Colonic mucosa (tissue), 4 donors: Measurements from ENCODE around the gene LHX2. TPM values are rescaled to one million over a fixed set of nuclear protein-coding genes. Genes with fewer than 3 reads are reported as not detected.

ENCODE experiments used
- DNase-seq: peaks from one replicate; pipeline ENCODE4 v3.0.0-alpha.2; 2020
- H3K27ac ChIP-seq: fragments of 200-600 bp; one replicate; pipeline ENCODE4 v1.8.0; 2021
- H3K27me3 ChIP-seq: fragments of 200-600 bp; one replicate; pipeline ENCODE4 v1.8.0; 2021
- H3K36me3 ChIP-seq: fragments of 200-600 bp; one replicate; pipeline ENCODE4 v1.8.0; 2021
- H3K4me1 ChIP-seq: fragments of 200-600 bp; one replicate; pipeline ENCODE4 v1.8.0; 2021; ENCODE audit warnings: mild to moderate bottlenecking
- H3K4me3 ChIP-seq: fragments of 200-600 bp; one replicate; pipeline ENCODE4 v1.8.0; 2021
- H3K9ac ChIP-seq, 2 donors: one replicate each; pipeline ENCODE4 v1.7.0; 2013; ENCODE audit warnings: control low read depth in 2 of 2, low read depth in 2 of 2, low read length in 2 of 2
- H3K9me3 ChIP-seq: fragments of 200-600 bp; one replicate; pipeline ENCODE4 v1.8.0; 2021
- intact Hi-C: fragments of 100-400 bp; cut with DNase I; formaldehyde crosslinking; loops from one replicate; pipeline ENCODE4 v1.14.1; 2022
- total RNA-seq, 2 donors: library from RNA; stranded (reverse); fragmentation: NEBNext Ultra II Directional in 1 of 2; extraction: Animal tissue kit (Norgen Biotek cat#: 25700) in 1 of 2; gene quantifications; one replicate each; pipeline ENCODE4 v1.2.1, GENCODE V29; 2021
- TF ChIP-seq, protein P1 (sequence below): fragments of 200-600 bp; IDR thresholded peaks from one replicate; pipeline ENCODE4 v1.8.0; 2022; ENCODE audit warnings: antibody characterized with exemption, mild to moderate bottlenecking
- donor health status: healthy.
- donor health status: DM: no; HTN: no; CAD: no.
- donor health status: DM: no; HTN: no; CAD: no.

Gene LHX2
- total RNA-seq, 2 donors from 2014 or later: 0.10 TPM; not detected in 1

DNA sequence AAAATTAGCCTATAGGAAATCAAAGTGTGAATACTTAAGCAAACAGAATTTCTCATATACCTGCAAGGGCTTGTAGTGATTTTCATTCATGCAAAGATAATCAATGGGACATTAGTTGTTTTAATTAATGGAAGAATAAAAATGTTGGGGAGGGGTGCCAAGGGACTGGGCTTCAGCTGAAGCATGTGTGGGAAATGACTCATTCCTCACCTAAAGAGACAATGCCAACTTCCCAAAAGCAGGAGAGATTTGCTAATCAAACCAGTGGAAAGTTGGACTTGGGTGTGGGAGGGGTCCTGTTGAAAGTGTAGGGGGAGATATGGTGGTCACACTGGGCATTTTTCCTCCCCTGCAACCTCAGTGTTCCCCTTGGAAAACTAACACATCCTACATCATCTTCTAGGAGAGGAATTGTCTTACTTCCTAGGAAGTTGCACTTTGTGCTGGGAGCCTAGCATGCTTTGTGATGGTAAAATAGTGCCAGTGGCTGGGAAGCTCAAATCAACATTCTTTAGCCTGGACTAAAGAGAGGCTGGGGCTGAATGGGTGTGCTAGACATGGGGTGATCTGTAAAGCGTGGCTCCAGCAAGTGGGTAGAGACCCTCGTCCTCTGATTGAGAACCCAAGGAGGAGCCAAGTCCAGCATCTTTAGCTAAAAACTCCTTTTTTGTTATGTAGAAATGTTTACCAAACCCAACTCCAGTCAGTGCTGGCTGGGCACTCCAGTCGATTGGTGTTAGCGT lies 6.4 kb upstream of the LHX2 start:
- Histone ChIP-seq H3K9me3 (no peaks in the 10 kb centered on the region), H3K9ac (no peak overlapping the region), H3K36me3 (no peaks in the 10 kb centered on the region), H3K4me1 (no peaks in the 10 kb centered on the region), H3K27me3 (peaks cover 98% of the 10 kb centered on the region), H3K27ac (no peak overlapping the region), H3K4me3 (no peak overlapping the region)
- DNase-seq: no peak
- intact Hi-C loops: no loop called here
- TF ChIP-seq, protein P1, sequence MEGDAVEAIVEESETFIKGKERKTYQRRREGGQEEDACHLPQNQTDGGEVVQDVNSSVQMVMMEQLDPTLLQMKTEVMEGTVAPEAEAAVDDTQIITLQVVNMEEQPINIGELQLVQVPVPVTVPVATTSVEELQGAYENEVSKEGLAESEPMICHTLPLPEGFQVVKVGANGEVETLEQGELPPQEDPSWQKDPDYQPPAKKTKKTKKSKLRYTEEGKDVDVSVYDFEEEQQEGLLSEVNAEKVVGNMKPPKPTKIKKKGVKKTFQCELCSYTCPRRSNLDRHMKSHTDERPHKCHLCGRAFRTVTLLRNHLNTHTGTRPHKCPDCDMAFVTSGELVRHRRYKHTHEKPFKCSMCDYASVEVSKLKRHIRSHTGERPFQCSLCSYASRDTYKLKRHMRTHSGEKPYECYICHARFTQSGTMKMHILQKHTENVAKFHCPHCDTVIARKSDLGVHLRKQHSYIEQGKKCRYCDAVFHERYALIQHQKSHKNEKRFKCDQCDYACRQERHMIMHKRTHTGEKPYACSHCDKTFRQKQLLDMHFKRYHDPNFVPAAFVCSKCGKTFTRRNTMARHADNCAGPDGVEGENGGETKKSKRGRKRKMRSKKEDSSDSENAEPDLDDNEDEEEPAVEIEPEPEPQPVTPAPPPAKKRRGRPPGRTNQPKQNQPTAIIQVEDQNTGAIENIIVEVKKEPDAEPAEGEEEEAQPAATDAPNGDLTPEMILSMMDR: no peak

DNA sequence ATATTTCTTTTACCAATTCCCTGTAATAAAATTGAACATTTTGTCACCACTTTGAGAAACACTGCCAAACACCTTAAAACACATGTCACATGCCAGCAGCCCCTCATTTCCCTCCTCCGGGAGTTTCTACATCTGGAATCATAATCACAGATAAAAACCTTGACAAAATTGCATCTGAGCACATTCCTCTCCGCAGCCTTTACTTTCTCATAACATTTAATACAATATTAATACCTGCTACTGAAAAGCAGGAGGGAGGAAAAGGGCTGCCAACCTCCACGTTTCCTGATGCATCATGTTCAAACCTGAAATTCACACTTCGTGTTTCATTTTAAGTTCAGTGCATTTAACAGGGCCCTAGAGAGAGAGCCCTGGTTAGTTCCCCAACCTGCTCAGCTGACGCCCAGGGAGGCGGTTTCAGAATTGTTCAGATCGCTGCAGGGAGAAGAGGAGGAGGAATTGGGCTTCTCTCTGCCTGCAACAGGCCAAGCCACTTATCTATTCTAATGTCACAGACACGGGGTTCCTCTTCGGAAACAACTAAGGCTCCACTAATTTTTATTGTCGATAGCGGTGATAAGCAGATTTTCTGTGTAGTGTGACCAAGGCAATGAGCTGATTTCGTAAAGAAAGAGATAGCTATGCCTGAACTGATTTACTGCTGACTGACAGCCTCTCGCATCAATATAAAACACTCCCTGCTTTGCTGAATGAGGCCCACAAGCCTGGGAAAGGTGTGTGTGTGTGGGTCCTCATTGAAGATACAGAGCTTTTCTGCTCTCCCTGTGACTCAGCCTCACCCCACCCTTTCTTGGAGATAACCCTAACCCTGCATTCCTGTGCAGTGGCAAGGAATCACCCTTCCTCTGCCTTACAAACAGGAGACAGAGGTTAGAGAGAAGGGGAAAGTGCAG lies 4.9 kb upstream of the LHX2 start:
- Histone ChIP-seq H3K9me3 (no peaks in the 10 kb centered on the region), H3K36me3 (no peaks in the 10 kb centered on the region)
- no peak for DNase-seq

DNA sequence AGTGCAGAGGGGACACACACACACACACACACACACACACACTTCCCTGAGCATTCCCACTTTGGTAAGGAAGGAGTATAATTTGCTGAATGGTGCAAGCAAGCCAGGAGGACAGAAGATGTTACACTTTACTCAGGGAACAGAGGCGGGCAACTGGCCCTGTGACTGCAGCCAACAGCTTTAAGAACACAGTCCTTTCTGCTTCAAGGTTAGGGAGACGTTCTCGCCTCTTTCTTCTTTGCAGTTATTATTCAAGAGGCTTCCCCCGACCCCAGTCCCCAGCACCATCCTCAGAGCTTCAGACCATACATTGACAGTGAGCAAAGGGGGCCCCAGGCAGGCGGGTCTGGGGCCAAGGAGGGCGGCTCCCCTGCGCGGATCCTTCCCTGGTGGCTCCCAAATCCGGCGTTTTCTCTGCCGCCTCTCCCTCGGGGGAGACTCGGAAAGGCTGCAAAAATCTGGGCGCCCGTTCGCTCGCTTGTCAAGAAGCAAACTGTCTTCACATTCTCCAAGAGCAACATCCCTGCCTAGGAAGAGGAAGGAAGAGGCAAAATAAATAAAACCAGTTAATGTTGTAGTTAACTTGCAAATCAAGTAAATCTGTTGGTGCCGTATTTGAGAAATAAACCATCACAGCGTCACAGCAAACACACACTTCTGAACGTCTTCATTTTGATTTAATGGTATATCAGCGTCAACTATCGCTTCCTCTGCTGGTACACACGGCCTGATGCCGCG lies 3.8 kb upstream of the LHX2 start:
- Histone ChIP-seq H3K4me1 (peaks cover 9% of the 10 kb centered on the region), H3K9me3 (no peaks in the 10 kb centered on the region), H3K36me3 (no peaks in the 10 kb centered on the region), H3K9ac (no peak overlapping the region), H3K4me3 (no peak overlapping the region), H3K27me3 (peaks cover 98% of the 10 kb centered on the region), H3K27ac (no peak overlapping the region)
- intact Hi-C loops: no loop called here
- TF ChIP-seq, protein P1: no peak
- no peak for DNase-seq

More for the DNA sequence above, 4.9 kb upstream of the LHX2 start:
- no peak overlapping the region for H3K9ac ChIP-seq
- no peak overlapping the region for H3K4me3 ChIP-seq
- H3K27me3 ChIP-seq: peaks cover 98% of the 10 kb centered on the region
- no peak overlapping the region for H3K27ac ChIP-seq
- TF ChIP-seq, protein P1: no peak
- intact Hi-C loops: no loop called here
- peaks cover 5% of the 10 kb centered on the region for H3K4me1 ChIP-seq

DNA sequence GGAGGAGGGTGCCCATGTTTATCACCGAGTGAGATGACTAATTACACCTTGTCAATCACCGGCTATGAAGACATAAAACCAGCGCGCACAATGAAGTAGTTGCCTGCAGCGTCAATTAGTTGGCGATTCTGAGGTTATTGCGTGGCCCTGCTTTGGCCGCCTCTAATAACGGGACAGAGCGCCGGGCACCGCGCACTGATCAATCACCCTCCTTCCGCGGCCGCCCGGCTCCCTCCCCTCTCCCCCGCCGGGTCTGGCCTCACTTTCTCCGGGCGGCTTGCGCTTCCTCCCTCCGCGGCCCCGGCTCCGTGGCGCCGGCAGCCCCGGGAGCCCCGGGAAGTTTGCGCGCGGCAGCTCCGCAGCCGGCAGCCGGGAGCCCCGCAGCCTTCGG lies 3.3 kb upstream of the LHX2 start:
- H3K27me3 ChIP-seq: peaks cover 98% of the 10 kb centered on the region
- TF ChIP-seq, protein P1: no peak
- no peak overlapping the region for H3K4me3 ChIP-seq
- H3K27ac ChIP-seq: no peak overlapping the region
- H3K36me3 ChIP-seq: no peaks in the 10 kb centered on the region
- no peak for DNase-seq
- no peak overlapping the region for H3K9ac ChIP-seq
- intact Hi-C loops: no loop called here
- H3K4me1 ChIP-seq: peaks cover 12% of the 10 kb centered on the region
- no peaks in the 10 kb centered on the region for H3K9me3 ChIP-seq
